Activated CD4-positive, alpha-beta T cell treated with anti-CD3 and anti-CD28 coated beads for 24 hours (primary cell): ENCODE measurements around the gene ANTXR2.
"Not testable (repeated sequence)": the region's sequence is repeated elsewhere in the genome, so short reads cannot be mapped to it uniquely, and the experiment has no call there.

Experiments used
- DNase-seq, 2 donors: peaks; one replicate each; pipeline ENCODE4 v3.0.0-alpha.2; 2020; ENCODE audit warnings: low read depth in 2 of 2

ANTXR2 gene

DNA sequence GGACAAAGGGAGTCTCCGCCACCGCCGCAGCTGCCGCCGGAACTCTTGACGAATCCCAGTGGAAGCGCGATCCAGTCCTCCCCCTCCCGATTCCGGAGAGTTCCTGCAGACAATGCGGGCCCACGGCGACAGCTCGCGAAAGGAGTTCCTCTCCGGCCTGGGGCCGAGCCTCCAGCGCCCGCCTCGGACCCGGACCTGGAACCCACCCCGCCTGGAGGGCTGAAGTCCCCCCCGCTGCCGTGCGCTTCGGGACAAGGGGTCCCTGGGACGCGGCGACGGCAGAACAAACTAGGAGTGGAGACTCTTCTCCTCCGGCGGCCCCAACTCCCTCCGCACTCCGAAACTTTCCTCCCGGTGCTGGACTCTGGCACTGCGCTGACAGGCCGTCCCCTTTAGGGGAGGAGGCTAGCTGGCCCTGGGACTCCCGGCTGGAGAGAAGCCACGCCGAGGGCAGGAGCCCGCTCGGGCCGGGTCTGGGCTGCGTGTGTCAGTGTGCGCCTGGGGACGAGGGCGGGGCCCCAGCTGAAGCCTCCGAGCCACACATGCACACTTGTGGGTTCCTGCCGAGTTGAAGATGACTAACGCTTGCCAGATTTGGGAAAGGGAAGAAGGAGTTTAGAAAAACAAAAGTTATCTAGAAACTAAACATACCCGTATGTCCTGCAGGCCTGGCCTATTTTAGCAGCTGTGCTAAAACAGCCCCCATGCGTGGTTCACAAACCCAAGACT, at the start of gene ANTXR2:
Gene ANTXR2 (minus strand): TSS at position 486 of the 729 bp plus-strand sequence. CDS start 669 bp downstream, outside the sequence.
- peak in 1 of 2 donors; percentile 50 for DNase-seq

DNA sequence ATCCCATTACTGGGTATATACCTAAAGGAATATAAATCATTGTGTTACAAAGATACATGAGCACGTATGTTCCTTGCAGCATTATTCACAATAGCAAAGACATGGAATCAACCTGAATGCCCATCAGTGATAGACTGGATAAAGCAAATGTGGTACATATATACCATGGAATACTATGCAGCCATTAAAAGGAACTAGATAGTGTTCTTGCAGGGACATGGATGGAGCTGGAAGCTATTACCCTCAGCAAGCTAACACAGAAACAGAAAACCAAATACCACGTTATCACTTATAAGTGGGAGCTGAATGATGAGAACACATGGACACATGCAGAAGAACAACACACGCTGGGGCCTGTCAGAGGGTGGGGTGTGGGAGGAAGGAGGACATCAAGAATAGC, 48.8 kb upstream of the ANTXR2 start:
- DNase-seq = not testable (repeated sequence)

DNA sequence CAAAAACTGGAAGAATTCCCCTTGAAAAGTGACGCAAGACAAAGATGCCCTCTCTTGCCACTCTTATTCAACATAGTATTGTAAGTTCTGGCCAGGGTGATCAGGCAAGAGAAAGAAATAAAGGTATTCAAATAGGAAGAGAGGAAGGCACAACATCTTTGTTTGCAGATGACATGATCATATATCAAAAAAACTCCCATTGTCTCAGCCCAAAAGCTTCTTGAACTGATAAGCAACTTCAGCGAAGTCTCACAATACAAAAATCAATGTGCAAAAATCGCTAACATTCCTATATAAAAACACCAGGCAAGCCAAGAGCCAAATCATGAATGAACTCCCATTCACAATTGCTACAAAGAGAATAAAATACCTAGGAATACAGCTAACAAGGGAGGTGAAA, 46.6 kb upstream of the ANTXR2 start:
- DNase-seq = not testable (repeated sequence)

DNA sequence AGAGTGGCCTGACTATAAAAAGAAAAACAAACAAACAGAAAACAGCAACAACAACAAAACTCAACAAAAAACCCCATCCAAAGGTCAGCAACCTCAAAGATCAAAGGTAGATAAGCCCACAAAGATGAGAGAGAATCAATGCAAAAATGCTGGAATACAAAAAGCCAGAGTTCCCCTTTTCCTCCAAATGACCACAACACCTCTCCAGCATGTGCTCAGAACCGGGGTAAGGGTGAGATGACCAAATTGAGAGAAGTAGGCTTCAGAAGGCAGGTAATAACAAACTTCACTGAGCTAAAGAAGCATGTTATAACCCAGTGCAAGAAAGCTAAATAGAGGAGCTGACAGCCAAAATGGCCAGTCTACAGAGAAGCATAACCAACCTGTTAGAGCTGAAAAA, 43.5 kb upstream of the ANTXR2 start:
- DNase-seq = no peak

DNA sequence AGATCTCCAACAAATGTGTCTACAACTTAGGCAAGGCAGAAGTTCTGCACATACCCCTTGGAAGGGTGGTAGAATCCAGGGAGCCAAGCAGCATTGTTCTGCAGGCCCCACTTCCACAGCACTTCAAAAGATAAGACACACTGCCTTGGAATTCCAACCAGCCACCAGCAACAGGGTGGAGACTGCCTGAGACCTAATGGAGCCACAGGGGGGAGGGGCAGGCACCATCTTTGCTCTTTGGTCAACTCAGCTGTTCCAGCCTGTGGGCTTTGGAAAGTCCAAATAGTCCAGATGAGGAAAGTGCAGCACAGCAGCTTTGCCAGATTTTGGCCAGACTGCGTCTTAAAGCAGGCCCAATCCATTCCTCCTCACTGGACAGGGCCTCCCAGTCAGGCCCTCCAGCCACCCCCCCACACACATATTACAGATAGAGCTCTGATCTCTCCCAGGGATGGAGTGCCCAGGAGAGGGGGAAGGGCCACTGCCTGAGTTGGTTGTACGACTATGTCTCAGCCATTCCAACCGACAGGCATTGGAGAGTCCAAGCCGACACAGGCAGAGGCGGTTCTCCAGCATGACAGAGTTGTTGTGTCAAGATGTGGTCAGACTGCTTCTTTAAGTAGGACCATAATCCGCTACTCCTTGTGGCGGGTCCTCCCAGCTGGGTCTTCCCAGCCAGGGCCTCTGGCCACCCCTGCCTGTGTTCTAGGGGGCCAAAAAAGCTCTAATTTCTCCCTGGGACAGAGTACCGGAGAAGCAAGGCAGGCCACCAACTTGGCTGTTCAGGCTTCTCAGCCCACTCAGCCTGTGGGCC, 42.5 kb upstream of the ANTXR2 start:
- no peak for DNase-seq

DNA sequence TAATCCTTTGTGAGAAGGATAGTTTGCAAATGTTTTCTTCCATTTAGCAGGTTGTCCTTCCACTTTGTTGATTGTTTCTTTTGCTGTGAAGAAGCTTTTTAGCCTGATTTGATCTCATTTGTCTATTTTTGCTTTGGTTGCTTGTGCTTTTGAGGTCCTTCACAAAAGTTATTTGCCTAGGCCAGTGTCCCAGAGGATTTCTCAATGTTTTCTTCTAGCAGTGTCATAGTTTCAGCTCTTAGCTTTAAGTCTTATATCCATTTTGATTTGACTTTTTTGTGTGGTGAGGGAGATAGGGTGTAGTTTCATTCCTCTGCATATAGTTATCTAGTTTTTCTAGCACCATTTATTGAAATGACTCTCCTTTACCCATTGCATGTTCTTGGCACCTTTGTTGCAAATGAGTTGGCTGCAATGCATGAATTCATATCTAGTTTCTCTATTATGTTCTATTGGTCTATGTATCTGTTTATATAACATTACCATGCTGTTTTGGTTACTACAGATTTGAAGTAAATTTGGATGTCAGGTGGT, 41.8 kb upstream of the ANTXR2 start:
- DNase-seq = no peak

DNA sequence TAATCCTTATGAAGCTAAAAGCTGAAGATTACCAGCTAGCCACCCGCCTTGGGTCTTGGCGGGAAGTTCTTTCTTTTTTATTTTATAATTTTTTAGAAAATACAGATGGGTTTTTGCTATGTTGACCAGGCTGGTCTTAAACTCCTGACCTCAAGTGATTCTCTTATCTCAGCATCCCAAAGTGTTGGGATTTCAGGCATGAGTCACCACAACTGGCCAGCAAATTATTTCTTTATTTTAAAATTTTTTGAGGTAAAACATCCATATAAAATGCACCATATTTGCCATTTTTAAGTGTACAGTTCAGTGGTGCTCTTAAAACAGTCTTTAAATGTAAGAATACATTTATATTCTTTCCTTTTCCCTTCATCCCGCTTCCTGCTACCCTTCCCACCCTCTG, 40.6 kb upstream of the ANTXR2 start:
- DNase-seq = no peak

DNA sequence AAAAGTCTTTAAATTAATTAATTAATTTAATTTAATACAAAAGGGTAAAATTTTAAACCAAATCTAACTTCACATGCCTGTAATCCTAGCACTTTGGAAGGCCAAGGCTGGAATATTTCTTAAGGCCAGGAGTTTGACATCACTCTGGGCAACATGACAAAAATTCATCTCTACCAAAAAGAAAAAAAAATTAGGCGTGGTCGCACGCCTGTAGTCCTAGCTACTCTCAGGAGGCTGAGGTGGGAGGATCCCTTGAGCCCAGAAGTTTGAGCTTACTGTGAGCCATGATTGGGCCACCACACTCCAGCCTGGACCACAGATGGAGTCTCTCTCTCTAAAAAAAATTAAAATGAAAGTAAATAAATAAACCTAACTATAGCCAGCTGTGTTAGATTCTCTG, 39.2 kb upstream of the ANTXR2 start:
- DNase-seq = no peak

DNA sequence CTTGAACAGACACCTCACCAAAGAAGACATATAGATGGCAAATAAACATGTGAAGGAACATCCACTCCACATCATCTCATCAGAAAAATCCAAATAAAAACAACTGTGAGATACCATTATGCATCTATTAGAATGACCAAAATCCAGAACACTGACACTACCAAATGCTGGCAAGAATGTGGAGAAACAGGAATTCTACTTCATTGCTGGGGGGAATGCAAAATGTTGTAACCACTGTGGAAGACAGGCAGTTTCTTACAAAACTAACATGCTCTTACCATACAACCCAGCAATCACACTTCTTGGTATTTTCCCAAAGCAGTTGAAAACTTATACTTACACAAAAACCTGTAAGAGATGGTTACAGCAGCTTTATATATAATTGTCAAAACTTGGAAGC, 38.2 kb upstream of the ANTXR2 start:
- no peak for DNase-seq

DNA sequence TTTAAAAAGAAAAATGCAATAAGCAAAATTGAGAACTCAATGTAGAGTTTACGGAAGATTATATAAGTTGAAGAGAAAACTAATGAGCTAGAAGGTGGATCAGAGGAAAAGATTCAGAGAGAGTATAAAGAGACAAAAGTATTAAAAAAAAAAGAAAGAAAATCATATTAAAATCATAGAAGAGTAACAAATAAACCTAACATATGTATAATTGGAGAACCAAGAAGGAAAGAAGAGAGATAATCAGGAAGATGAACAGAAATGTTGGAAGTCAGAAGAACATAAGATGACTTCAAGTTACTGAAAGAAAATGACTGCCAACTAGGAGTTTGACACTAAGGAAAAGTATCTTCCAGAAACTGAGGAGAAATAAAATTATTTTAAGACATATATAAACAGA, 34.3 kb upstream of the ANTXR2 start:
- DNase-seq = no peak

DNA sequence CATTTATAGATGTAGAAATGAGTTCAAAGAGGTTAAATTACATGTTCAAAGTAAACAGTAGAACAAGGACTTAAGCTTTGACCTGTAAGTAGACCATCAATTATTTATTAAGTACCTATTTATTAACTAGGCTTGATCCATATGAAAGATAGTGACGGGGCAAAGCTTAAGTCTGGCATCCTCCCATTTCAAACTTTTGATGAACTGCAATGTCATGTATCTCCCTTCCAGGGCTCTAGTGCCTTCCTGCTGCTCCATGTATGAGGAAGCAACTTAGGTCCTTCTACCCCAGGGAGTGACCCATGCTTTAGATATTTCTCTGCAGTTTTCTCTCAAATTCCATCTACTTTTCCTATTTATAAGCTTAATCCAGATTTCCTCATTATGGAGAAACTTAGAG, 31.9 kb upstream of the ANTXR2 start:
- no peak for DNase-seq

DNA sequence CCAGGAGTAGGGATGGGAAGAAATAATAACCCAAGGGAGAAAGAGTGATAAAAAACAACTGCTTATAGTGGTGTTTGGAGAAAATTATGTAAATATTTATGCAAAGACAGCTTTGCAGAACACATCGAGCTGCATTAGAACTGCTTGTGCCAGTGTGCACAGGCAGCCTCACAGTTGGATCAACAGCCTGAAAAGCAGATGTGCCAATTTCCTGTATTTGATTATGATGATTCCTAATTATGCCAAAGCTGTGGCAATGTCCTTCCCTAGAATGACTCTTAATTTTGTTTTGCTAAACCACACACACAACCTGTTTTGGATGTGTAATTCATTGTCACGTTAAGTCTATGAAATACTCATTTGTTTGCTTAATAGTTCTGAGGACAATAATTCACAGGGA, 30.6 kb upstream of the ANTXR2 start:
- no peak for DNase-seq

DNA sequence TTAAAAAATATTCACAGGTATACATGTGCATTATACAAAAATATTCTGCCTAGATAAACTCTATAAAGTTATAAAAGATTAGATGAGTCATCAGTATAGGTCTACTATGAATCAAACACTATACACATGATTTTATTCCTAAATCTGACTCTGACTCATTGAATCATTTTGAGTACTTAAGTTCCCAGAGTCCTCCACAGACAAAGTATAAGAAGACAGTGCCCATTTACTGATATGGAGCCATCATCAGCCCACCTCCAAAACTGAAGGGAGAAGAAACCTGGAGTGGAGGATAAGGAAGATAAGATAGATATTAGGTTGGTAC, 28.7 kb upstream of the ANTXR2 start:
- DNase-seq = no peak

DNA sequence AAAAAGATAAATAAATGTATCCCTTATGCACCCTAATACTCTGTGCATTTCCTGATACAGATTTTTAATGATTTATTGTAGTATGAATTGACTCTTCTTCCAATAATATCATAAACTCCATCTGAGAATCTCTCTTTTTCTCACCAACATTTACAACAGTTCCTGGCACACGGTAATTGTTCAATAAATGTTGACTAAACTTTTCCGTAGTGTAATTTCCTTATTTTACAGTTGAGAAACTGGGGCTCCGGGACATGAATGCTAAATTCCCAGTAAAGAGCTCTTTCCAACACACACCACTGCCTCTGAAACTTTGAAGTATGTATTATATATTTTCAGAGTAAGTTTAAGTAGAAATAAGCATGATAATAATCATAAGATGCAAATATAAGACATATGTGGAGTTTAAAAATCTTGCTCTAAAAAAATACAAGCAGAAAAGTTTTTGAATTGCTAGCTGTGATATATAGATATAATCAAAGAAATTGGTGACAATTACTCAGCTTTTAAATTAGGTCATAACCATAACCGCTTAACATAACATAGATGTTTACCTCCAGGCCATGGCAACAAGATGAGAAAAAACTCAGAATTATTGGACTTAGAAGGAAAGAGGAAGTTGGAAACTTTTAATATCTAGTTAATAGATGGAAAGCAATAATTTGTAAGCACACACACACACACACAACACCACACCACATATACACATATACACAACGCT, 28.2 kb upstream of the ANTXR2 start:
- no peak for DNase-seq

DNA sequence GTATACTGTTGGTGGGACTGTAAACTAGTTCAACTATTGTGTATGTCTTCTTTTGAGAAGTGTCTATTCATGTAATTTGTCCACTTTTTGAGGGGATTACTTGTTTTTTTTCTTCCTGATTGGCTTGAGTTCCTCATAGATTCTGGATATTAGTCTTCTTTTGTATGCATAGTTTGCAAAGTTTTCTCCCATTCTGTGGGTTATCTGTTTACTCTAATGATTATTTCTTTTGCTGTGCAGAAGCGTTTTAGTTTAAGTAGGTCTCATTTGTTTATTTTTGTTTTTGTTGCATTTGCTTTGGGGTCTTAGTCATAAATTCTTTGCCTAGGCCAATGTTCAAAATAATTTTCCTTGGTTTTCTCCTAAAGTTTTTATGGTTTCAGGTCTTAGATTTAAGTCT, 26.6 kb upstream of the ANTXR2 start:
- DNase-seq = no peak

DNA sequence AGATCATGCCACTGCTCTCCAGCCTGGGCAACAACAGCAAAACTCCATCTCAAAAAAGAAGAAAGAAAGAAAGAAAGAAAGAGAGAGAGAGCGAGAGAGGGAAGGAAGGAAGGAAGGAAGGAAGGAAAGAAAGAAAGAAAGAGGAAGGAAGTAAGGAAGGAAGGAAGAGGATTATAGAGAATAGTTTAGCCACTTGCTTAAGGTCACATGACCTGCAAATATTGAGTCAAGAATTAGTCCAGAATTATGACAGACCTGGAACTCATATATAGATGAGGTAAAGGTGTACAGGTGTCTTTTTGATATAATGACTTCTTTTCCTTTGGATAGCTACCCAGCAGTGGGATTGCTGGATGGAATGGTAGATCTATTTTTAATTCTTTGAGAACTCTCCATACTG, 25.6 kb upstream of the ANTXR2 start:
- no peak for DNase-seq

DNA sequence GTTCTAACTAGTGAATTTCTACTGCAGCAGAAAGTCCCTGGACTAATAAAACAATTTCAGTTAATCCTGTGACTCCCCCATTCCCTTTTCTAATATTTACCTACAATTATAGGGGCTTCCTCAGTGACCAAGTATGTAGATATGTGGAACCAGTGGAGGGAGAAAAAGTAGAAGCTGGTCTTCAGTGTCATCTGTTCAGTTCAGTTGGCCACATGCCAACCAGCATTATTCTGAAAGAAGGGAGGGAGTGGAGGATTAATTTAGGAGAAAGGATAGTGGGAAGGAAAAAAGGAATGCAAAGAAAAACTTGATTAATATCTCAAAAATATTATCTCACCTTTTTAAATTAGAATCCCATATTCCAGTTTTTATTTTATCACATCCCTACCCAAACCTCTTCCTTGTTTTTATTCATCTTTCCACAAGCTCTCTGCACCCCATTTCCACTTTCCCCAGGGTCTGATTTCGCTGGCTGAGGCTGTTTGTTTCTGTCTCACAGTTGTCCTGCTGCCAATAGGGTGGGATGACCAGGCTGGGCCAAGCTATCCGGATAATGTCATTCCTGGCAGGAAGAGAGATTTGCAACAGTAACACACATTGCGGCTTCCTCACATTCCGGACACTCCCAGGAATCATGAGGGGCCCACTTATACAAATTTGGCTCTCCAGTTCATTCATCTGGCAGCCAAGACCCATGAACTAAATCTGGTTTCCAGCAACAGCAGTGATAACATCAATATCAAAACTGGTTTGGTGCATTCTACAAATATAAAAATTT, 24.6 kb upstream of the ANTXR2 start:
- DNase-seq = no peak

DNA sequence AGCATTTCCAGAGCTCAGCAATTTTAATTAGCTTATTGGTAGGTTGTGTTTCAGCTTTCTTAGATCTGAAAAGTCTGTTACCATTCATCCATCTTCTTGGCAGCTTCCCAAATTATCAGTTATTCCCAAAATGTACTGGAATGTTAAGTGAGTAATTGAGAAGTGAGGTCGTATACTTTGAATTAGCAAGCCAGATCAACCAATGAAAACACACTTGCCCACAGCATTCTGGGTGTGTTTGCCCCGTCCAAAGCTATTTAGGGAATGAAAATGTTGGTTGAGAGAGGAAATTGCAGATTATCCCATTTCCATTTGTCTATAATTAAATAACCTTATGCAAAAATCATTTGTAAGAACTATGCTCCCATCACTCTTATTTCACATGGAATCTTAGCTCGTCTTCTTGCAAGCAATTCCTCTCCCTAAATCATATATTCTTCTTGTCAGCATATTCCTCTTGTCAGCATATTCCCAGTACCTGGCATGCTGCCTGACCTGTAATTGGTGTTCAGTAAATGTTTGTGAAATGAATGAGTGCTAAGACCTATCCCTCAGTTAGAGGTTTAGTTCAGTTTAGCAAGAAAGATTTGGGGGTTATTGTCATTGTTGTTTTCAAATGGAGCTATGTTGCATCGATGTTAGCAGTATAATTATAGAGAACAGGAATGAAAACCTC, 23.3 kb upstream of the ANTXR2 start:
- no peak for DNase-seq

DNA sequence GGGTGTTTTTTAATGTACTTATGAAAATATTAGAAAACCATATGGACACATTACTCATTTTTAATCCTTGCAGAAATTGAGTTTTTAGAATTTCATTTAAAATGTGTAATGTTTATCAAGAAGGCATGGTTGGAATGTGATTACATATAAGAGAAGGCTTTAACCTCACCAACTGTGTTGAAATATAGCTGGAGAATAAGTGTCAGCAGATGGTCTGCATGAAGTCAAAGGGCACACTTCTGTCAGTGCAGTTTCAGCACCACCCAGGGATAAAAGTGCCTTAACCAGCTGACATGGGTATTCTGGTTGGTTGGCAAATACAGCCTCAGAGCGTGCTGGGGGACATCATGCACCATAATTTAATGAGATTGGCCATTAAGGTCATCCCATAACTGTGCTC, 21.2 kb upstream of the ANTXR2 start:
- no peak for DNase-seq

DNA sequence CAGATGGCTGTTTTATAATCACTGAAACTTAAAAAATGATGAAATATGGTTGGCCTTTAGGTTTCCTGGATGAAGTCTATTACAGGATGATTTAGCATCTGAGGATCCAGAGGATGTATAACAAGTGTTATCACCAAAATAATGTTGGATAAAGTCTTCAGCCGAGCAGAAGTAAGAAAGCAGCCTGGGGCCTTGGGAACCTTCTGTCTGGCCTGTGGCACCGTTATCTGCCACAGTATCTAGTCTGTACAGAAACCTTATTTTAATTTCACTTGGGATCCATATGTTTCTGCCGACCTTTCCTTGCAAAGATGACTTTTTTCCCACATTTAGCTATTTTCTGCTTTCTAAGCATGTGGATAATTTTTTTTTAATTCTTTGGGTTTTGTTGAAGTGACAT, 20.5 kb upstream of the ANTXR2 start:
- DNase-seq = no peak

DNA sequence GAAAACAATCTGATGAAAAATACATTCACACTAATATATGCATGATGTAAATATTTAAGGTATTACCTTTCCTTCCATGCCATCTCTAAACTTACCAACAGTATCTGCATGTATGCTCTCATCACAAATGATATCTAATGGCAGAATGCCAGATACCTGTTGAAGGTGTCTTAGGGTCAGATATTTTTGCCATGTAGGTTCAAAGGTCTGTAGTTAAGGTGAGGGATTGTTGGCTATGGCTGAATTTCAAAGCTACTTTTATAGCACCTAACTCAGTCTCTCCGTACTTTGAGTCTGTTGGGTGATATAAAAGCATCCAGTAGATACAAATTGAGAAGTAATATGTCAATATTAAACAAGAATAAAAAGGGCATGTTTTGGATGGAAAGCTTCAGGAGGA, 19.8 kb upstream of the ANTXR2 start:
- DNase-seq = no peak
